ENCODE data around the gene CAB39. TPM values are rescaled to one million over a fixed set of nuclear protein-coding genes. Genes with fewer than 3 reads are reported as not detected.
A peak's percentile ranks its signal among the peaks of the same experiment; 100 is the strongest.

Gene CAB39
- total and polyA plus RNA-seq, 2 donors (not counting 1 experiment from before 2014, with no cell fraction given) = 21.7 to 75.7 TPM

- TF ChIP-seq EZH2 (IDR thresholded peaks at IDR 0.05; ENCODE audit: borderline replicate concordance, insufficient read depth, low read depth, low read length, poor library complexity, severe bottlenecking) (no peak), CTCF (IDR thresholded peaks at IDR 0.05) (no peak)
- H3K27ac Mint-ChIP-seq = peak overlapping the region; percentile 59
- no peak overlapping the region for H3K4me3 ChIP-seq (ENCODE audit: control extremely low read depth in 1 of 5, extremely low read depth in 1 of 5, insufficient read depth in 1 of 5, low read depth in 2 of 5, low read length in 4 of 5)
- H3K36me3 ChIP-seq (replicated peaks in 1 of 2; ENCODE audit: control extremely low read depth in 1 of 2, control insufficient read depth in 1 of 2, extremely low read depth in 1 of 2, insufficient read depth in 2 of 2, low read length in 1 of 2) = peaks cover 23 to 31% of the 10 kb centered on the region in 2 experiments
- ChIA-PET CTCF (interaction anchor here (1.1 to 3.7 kb wide), 2 partner anchors 9 to 11 kb away, joined by 5 to 10 read pairs; no protein-coding TSS in a partner anchor), POLR2A (no interaction called here)
- H3K4me1 Mint-ChIP-seq = peaks cover 5% of the 10 kb centered on the region
- H2AFZ ChIP-seq (ENCODE audit: insufficient read depth, low read depth, low read length, poor library complexity, severe bottlenecking) = no peak overlapping the region
- WGBS (ENCODE audit: insufficient coverage) = 80% methylated on average over 3 of the region's 3 CpGs
- no peaks in the 10 kb centered on the region for H4K20me1 ChIP-seq (ENCODE audit: control insufficient read depth, insufficient read depth, low read length, poor library complexity, severe bottlenecking)
- H3K27me3 Mint-ChIP-seq = no peaks in the 10 kb centered on the region
- no peak overlapping the region for H3K4me3 Mint-ChIP-seq
- no peaks in the 10 kb centered on the region for H3K9me3 Mint-ChIP-seq (ENCODE audit: insufficient read depth)
- H3K4me2 ChIP-seq (replicated peaks; ENCODE audit: low read depth, low read length, poor library complexity, severe bottlenecking) = no peak overlapping the region
- H3K9me3 ChIP-seq (ENCODE audit: control extremely low read depth in 1 of 3, control insufficient read depth in 2 of 3, insufficient read depth in 1 of 3, low read length in 2 of 3) = no peaks in the 10 kb centered on the region
- ATAC-seq (ENCODE audit: low read depth) = no peak
- H3K4me1 ChIP-seq (ENCODE audit: control insufficient read depth in 2 of 2, insufficient read depth in 2 of 2, low read length in 2 of 2) = no peaks in the 10 kb centered on the region
- H3K9ac ChIP-seq (ENCODE audit: low read length) = no peak overlapping the region
- no peak for DNase-seq
- H3K79me2 ChIP-seq (ENCODE audit: control insufficient read depth, insufficient read depth, low read length) = no peaks in the 10 kb centered on the region
- intact Hi-C loops (cut with micrococcal nuclease) = no loop called here
- no peaks in the 10 kb centered on the region for H3K27me3 ChIP-seq (replicated peaks in 1 of 4; ENCODE audit: control extremely low read depth in 1 of 4, control insufficient read depth in 3 of 4, insufficient read depth in 4 of 4, low read length in 3 of 4)
- no peak overlapping the region for H3K27ac ChIP-seq (ENCODE audit: low read length in 2 of 2)
These were observed 95.1 kb downstream of the CAB39 start for GRCh38 chr2:230807729-230808128.

GRCh38 chr2:230809015-230809414 is 96.4 kb downstream of the CAB39 start:
- Mint-ChIP-seq H3K27ac (no peak overlapping the region), H3K4me3 (no peak overlapping the region), H3K27me3 (no peaks in the 10 kb centered on the region), H3K4me1 (peaks cover 5% of the 10 kb centered on the region), H3K9me3 (ENCODE audit: insufficient read depth) (no peaks in the 10 kb centered on the region)
- TF ChIP-seq CTCF (IDR thresholded peaks at IDR 0.05) (no peak), EZH2 (IDR thresholded peaks at IDR 0.05; ENCODE audit: borderline replicate concordance, insufficient read depth, low read depth, low read length, poor library complexity, severe bottlenecking) (no peak)
- H3K9ac ChIP-seq (ENCODE audit: low read length) = no peak overlapping the region
- H3K27me3 ChIP-seq (replicated peaks in 1 of 4; ENCODE audit: control extremely low read depth in 1 of 4, control insufficient read depth in 3 of 4, insufficient read depth in 4 of 4, low read length in 3 of 4) = no peaks in the 10 kb centered on the region
- H3K4me1 ChIP-seq (ENCODE audit: control insufficient read depth in 2 of 2, insufficient read depth in 2 of 2, low read length in 2 of 2) = no peaks in the 10 kb centered on the region
- H4K20me1 ChIP-seq (ENCODE audit: control insufficient read depth, insufficient read depth, low read length, poor library complexity, severe bottlenecking) = no peaks in the 10 kb centered on the region
- no peaks in the 10 kb centered on the region for H3K79me2 ChIP-seq (ENCODE audit: control insufficient read depth, insufficient read depth, low read length)
- no peak overlapping the region for H3K27ac ChIP-seq (ENCODE audit: low read length in 2 of 2)
- H3K9me3 ChIP-seq (ENCODE audit: control extremely low read depth in 1 of 3, control insufficient read depth in 2 of 3, insufficient read depth in 1 of 3, low read length in 2 of 3) = no peaks in the 10 kb centered on the region
- no peak overlapping the region for H2AFZ ChIP-seq (ENCODE audit: insufficient read depth, low read depth, low read length, poor library complexity, severe bottlenecking)
- no peak overlapping the region for H3K4me3 ChIP-seq (ENCODE audit: control extremely low read depth in 1 of 5, extremely low read depth in 1 of 5, insufficient read depth in 1 of 5, low read depth in 2 of 5, low read length in 4 of 5)
- ChIA-PET CTCF (interaction anchor here (1.3 to 3.7 kb wide), 2 partner anchors 9 to 11 kb away, joined by 9 to 10 read pairs; no protein-coding TSS in a partner anchor), POLR2A (no interaction called here)
- no peak overlapping the region for H3K4me2 ChIP-seq (replicated peaks; ENCODE audit: low read depth, low read length, poor library complexity, severe bottlenecking)
- WGBS (ENCODE audit: insufficient coverage) = 100% methylated on average over 5 of the region's 10 CpGs
- intact Hi-C loops (cut with micrococcal nuclease) = no loop called here
- ATAC-seq (ENCODE audit: low read depth) (no peak), DNase-seq (no peak)
- peaks cover 23 to 38% of the 10 kb centered on the region in 2 experiments for H3K36me3 ChIP-seq (replicated peaks in 1 of 2; ENCODE audit: control extremely low read depth in 1 of 2, control insufficient read depth in 1 of 2, extremely low read depth in 1 of 2, insufficient read depth in 2 of 2, low read length in 1 of 2)

All from B cell (primary cell).